Breast epithelium (tissue), 3 donors: Measurements from ENCODE around the gene ZNF536.

Experiments used
- CTCF ChIP-seq, 3 donors: fragments of 450-650 bp; IDR thresholded peaks; one replicate each; pipeline ENCODE4 v1.5.1; 2016 to 2017; ENCODE audit warnings: antibody characterized with exemption in 3 of 3, mild to moderate bottlenecking in 3 of 3, moderate library complexity in 3 of 3
- POLR2A ChIP-seq: fragments of 450-650 bp; IDR thresholded peaks from one replicate; pipeline ENCODE4 v1.6.1; 2016; ENCODE audit warnings: antibody characterized with exemption, mild to moderate bottlenecking, moderate library complexity

GRCh38 chr19:30328096-30328495 is 44.1 kb upstream of the ZNF536 start:
- TF ChIP-seq POLR2A: no peak
- TF ChIP-seq CTCF (IDR thresholded peaks at IDR 0.05): no peak
